Testis (tissue), 3 donors: ENCODE measurements around the gene MYOM3. TPM values are rescaled to one million over a fixed set of nuclear protein-coding genes. Genes with fewer than 3 reads are reported as not detected.

Experiments used
- DNase-seq: peaks from one replicate; pipeline ENCODE4 v3.0.0-alpha.2; 2019
- H3K27ac ChIP-seq, 2 donors: fragments of 200-600 bp; sonication (generic); one replicate each; pipeline ENCODE4 v1.5.1; 2019
- H3K27me3 ChIP-seq: fragments of 200-600 bp; sonication (generic); one replicate; pipeline ENCODE4 v1.5.1; 2019
- H3K36me3 ChIP-seq: fragments of 200-600 bp; sonication (generic); one replicate; pipeline ENCODE4 v1.5.1; 2017; ENCODE audit warnings: low read depth; ENCODE audit errors: missing control alignments
- H3K4me1 ChIP-seq: fragments of 200-600 bp; sonication (generic); one replicate; pipeline ENCODE4 v1.5.1; 2019
- H3K4me3 ChIP-seq, 2 donors: fragments of 200-600 bp; sonication (generic); one replicate each; pipeline ENCODE4 v1.5.1; 2017 to 2019
- H3K9me3 ChIP-seq: fragments of 200-600 bp; sonication (generic); one replicate; pipeline ENCODE4 v1.5.1; 2017
- CTCF ChIP-seq, 3 experiments: fragments of 450-650 bp in 2 of 3; fragments of 200-600 bp in 1 of 3; sonication (generic) in 1 of 3; IDR thresholded peaks; one replicate each; pipeline ENCODE4 v1.5.1; 2016 to 2019; ENCODE audit warnings: antibody characterized with exemption in 3 of 3, mild to moderate bottlenecking in 2 of 3, moderate library complexity in 1 of 3
- POLR2A ChIP-seq: fragments of 450-650 bp; IDR thresholded peaks from one replicate; pipeline ENCODE4 v1.6.1; 2017; ENCODE audit warnings: antibody characterized with exemption, mild to moderate bottlenecking, moderate library complexity
- WGBS, 2 donors: methylation state at CpG; one replicate each; pipeline ENCODE4 v1.1.5; 2018; 5-methylcytosine and 5-hydroxymethylcytosine counted together
- intact Hi-C: fragments of 100-400 bp; cut with DNase I; formaldehyde crosslinking; loops from one replicate; pipeline ENCODE4 v1.15.1; 2023; ENCODE audit warnings: low total_unique reads
- polyA plus RNA-seq: library from polyadenylated mRNA; stranded (reverse); fragments of 350-450 nt; fragmentation: Illumina TruSeq; extraction: RNeasy Lipid Tissue Mini Kit (QIAGEN cat#74804); gene quantifications from one replicate; pipeline ENCODE4 v1.2.3, GENCODE V29; 2014; ENCODE audit warnings: low read depth, low replicate concordance; ENCODE audit not compliant: insufficient read depth
- total RNA-seq, 2 donors: library from RNA; depleted of rRNA; stranded (reverse); fragments of >200 nt; gene quantifications; one replicate each; pipeline ENCODE4 v1.2.3, GENCODE V29; 2016

MYOM3 gene
- total and polyA plus RNA-seq, 3 donors from 2014 or later = 22.4 to 39.5 (median 26.8) TPM

- WGBS, 2 donors = 13 to 21% methylated on average over 12 of the region's 12 CpGs
- Histone ChIP-seq H3K36me3 (no peaks in the 10 kb centered on the region), H3K9me3 (no peaks in the 10 kb centered on the region), H3K27ac (no peak overlapping the region), H3K27me3 (no peaks in the 10 kb centered on the region), H3K4me1 (no peaks in the 10 kb centered on the region), H3K4me3 (peak overlapping the region in 1 of 2 donors; percentile 2)
- TF ChIP-seq CTCF (IDR thresholded peaks at IDR 0.05) = no peak
- TF ChIP-seq POLR2A = no peak
- intact Hi-C loops = no loop called here
- no peak for DNase-seq
Measured at GRCh38 chr1:24151175-24151533, 39.2 kb upstream of the MYOM3 start.

GRCh38 chr1:24150234-24151174 lies 38.6 kb upstream of the MYOM3 start:
- 10 to 12% methylated on average over 34 to 36 of the region's 36 CpGs for WGBS, 2 donors
- Histone ChIP-seq H3K4me1 (no peaks in the 10 kb centered on the region), H3K27me3 (no peaks in the 10 kb centered on the region), H3K27ac (no peak overlapping the region), H3K4me3 (peak overlapping the region; percentile 2 to 9), H3K36me3 (no peaks in the 10 kb centered on the region), H3K9me3 (no peaks in the 10 kb centered on the region)
- TF ChIP-seq POLR2A = no peak
- peak; percentile 72 to 87 (median 83) for TF ChIP-seq CTCF (IDR thresholded peaks at IDR 0.05)
- DNase-seq = peak; percentile 96
- intact Hi-C loops = no loop called here

GRCh38 chr1:24149866-24150233 lies 37.9 kb upstream of the MYOM3 start:
- TF ChIP-seq CTCF (IDR thresholded peaks at IDR 0.05) (no peak), POLR2A (no peak)
- H3K36me3 ChIP-seq = no peaks in the 10 kb centered on the region
- H3K4me3 ChIP-seq = peak overlapping the region; percentile 2 to 9
- no peak for DNase-seq
- WGBS, 2 donors = 62% methylated on average over 5 of the region's 5 CpGs
- H3K9me3 ChIP-seq = no peaks in the 10 kb centered on the region
- intact Hi-C loops = no loop called here
- no peaks in the 10 kb centered on the region for H3K4me1 ChIP-seq
- no peak overlapping the region for H3K27ac ChIP-seq
- H3K27me3 ChIP-seq = no peaks in the 10 kb centered on the region

GRCh38 chr1:24147816-24148215 lies 35.9 kb upstream of the MYOM3 start:
- H3K27me3 ChIP-seq = no peaks in the 10 kb centered on the region
- H3K4me3 ChIP-seq = no peak overlapping the region
- intact Hi-C loops = no loop called here
- TF ChIP-seq POLR2A (no peak), CTCF (IDR thresholded peaks at IDR 0.05) (no peak)
- H3K9me3 ChIP-seq = no peaks in the 10 kb centered on the region
- H3K4me1 ChIP-seq = peaks cover 4% of the 10 kb centered on the region
- H3K27ac ChIP-seq = no peak overlapping the region
- DNase-seq = no peak
- WGBS, 2 donors = 66 to 77% methylated on average over 6 of the region's 6 CpGs
- H3K36me3 ChIP-seq = no peaks in the 10 kb centered on the region

- H3K4me1 ChIP-seq = peaks cover 4% of the 10 kb centered on the region
- WGBS, 2 donors = 89 to 97% methylated on average over 9 of the region's 9 CpGs
- H3K9me3 ChIP-seq = no peaks in the 10 kb centered on the region
Measured at GRCh38 chr1:24147194-24147593, 35.3 kb upstream of the MYOM3 start.

More at GRCh38 chr1:24147194-24147593, 35.3 kb upstream of the MYOM3 start:
- no peaks in the 10 kb centered on the region for H3K36me3 ChIP-seq
- TF ChIP-seq CTCF (IDR thresholded peaks at IDR 0.05) (no peak), POLR2A (no peak)
- DNase-seq = no peak
- intact Hi-C loops = no loop called here
- H3K4me3 ChIP-seq = no peak overlapping the region
- no peak overlapping the region for H3K27ac ChIP-seq
- no peaks in the 10 kb centered on the region for H3K27me3 ChIP-seq
